PC-9 (cell line): ENCODE results near the gene CCNL2.

Experiments
- CTCF ChIP-seq: fragments of 200-600 bp; sonication (generic); conservative IDR thresholded peaks from 2 replicates; pipeline ENCODE4 v1.6.1; 2017; ENCODE audit warnings: mixed run types, antibody characterized with exemption, mild to moderate bottlenecking, moderate library complexity
- EZH2 ChIP-seq: fragments of 200-600 bp; sonication (generic); IDR thresholded peaks from 2 replicates; pipeline ENCODE4 v1.8.0; 2017; ENCODE audit warnings: antibody characterized with exemption, low read depth

GRCh38 chr1:1440262-1441001 lies 41.3 kb upstream of the CCNL2 start:
- TF ChIP-seq CTCF = no peak
- TF ChIP-seq EZH2 = no peak
